ENCODE results near the gene CDC14A.

Gene CDC14A

DNA sequence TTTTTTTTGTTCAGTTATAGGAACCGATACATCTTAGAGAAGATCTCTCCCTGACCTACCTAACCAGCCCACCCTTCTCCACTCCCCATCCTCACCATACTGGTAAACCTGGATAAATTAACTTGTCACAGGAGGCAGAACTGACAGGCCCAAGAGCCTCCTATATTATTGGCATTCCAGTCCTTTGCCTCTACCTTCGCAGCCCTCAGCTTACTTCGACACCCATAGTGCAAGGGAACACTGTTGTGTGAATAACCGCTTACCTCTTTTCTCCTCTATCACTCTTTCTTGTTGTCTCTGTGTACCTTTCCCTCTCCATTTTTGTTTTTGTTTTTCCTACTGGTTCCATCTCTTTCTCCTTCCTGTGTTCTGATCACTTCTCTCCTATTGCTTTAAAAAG, 58.7 kb downstream of the CDC14A start:
- DNase-seq, result no peak

GRCh38 chr1:100411574-100411973, 59.3 kb downstream of the CDC14A start:
- no peak for DNase-seq

- no peak for DNase-seq
Measured at GRCh38 chr1:100413035-100413434, 60.7 kb downstream of the CDC14A start.

DNA sequence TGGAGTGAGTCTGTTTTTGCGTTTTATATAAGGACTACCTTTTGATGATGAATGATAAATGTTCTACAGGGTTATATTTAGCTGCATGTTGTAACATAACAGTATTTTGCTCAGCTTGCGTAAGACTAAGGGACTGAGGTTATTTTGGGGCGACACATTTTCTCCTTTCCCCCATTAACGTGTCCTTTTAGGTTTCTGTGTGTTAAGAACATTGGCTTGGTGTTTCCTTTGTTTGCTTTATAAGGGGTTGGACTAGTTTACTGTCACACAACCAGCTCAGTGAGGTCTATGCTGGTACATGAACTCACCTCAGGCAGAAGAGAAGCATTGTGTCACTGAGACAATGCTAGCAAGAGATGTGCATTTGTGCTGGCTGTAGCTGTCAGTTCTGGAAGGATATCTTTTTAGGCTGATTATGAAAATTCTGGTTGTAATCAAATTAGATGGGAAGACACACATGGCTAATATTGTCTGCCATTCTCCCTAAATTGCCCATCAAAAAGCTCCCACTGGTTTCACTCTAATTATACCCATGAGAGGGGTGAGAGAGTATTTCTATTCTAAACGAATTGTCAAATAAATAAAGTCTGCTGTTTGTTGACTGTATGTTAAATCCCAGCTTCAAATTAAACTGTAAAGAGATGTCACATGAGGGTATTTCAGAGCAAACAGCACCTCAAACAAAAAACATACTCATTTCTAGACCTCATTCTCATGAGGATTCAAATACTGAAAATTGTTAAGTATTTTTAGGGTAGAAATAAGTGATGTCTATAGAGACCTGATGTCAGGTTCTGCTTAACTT, 62.6 kb downstream of the CDC14A start:
- DNase-seq, result peak in 2 of 5 experiments; percentile 44 to 69

DNA sequence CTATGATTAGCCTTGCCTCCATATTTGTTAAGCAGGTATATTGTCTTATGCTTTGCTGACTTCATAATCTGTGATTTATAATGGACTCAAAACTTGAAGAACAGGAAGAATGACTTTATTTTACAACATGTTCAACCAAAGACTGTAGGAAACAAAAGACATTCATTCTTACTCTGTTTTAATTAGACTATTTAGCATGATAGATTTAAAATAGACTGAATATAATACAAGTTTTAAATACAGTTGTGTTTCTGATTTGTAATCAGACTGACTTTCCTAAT, 63.1 kb downstream of the CDC14A start:
- DNase-seq, result no peak

GRCh38 chr1:100419072-100419471, 66.8 kb downstream of the CDC14A start:
- DNase-seq, result no peak

DNA sequence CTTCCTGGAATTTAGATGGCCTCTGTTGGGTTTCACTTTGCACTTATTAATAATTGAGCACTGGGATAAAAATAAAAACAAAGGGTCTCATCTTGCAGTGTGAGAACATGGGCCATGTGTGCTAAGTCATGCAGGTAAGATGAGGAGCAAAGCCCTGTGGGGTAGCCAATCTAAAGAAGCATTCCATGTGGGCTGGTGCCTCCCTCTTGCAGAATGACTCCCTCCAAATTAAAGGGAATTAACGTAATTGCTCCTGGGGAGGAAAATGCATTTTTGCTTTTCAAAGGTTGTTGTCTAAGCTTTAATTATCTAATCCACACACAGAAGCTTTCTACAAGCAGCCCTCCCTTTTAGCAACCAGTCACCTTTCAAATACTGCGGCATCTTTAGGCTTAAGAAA, 69.8 kb downstream of the CDC14A start:
- DNase-seq, result no peak

DNA sequence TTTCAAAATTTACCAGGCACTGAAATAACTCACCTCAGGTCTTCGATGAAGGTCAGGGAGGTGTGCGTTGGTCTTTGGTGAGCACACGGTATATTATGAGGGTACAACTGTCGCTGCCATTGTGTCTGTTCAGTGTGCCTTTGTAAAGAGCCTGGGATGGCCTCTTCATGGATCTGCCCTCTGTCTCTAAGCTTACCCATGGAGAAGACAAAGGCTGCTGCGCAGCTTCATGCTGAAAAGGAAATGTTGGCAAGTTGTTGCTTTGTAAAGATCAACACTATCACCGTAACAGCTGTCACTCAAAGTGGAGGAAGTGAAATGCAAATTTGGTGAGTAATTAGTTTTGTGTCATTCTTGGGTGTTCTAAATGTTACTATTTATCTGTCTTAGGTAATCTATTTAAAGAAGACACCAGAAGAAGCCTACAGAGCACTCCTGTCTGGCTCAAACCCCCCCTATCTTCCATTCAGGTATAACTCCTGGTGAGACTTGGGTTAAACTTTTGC, 71.6 kb downstream of the CDC14A start:
- peak in 1 of 5 experiments; percentile 81 for DNase-seq

DNA sequence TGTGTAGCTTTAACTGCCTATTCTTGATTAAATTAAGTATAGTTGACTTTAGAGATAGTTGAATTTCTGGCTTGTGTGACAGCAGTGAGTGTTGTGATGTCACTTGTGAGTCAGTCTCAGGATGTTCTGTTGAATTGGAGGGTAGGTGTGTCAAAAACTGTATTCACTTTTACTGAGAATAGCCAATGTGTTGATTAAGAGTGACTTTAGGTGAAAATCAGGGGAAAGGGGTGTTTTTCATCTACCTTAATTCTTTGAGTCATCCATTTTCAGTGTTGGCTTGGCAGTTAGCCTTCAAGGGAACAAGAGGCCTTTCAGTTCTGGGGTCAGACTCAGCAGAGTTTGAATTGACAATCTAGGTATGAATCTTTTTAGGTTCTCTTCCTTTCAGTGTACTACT, 75.9 kb downstream of the CDC14A start:
- DNase-seq, result peak in 1 of 5 experiments; percentile 51

- DNase-seq, result no peak
Measured at GRCh38 chr1:100430325-100430756, 78.0 kb downstream of the CDC14A start.

GRCh38 chr1:100431954-100432353, 79.6 kb downstream of the CDC14A start:
- peak in 1 of 5 experiments; percentile 35 for DNase-seq

DNA sequence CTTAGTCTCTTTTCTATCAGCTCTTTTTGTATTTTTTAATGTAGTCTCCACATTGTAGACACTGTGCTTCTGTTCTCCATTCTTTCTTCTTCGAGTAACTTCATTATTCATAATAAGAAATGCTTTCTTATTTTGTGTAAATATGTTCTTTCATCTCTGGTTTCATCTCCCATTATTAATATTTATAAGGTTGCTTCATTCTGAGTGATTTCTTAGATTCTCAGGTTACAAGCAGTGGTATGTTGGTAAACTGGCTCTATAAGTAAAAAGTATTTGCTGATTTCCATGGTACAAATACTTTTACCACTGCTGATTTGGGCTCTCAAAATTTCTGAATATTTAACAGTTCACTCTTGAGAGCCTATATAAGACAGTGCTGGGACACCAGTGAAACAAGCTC, 81.3 kb downstream of the CDC14A start:
- DNase-seq, result no peak

DNA sequence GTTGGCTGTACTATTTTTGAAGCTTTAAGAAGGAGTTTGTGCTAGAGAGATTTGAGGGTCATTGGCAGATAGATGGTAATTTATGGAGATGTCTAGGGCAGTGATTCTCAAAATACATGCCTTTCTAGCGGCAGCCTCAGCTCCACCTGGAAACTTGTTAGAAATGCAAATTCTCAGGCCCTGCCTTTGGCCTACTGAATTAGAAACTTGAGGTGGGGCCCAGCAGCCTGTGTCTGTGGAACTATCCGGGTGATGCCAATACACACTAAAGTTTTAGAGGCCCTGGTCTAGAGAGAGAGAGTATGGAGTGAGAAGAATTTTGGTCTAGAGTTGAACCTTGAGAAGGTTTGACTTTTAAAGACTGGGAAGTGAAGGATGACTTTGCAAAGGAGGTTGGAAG, 82.5 kb downstream of the CDC14A start:
- DNase-seq, result peak in 1 of 5 experiments; percentile 31

- no peak for DNase-seq
Measured at GRCh38 chr1:100438375-100438774, 86.1 kb downstream of the CDC14A start.

GRCh38 chr1:100438789-100439188, 86.5 kb downstream of the CDC14A start:
- no peak for DNase-seq

GRCh38 chr1:100440075-100440809, 87.9 kb downstream of the CDC14A start:
- peak; percentile 39 to 96 (median 77) for DNase-seq

- DNase-seq, result peak in 1 of 5 experiments; percentile 40
Measured at GRCh38 chr1:100441146-100441545, 88.8 kb downstream of the CDC14A start.

DNA sequence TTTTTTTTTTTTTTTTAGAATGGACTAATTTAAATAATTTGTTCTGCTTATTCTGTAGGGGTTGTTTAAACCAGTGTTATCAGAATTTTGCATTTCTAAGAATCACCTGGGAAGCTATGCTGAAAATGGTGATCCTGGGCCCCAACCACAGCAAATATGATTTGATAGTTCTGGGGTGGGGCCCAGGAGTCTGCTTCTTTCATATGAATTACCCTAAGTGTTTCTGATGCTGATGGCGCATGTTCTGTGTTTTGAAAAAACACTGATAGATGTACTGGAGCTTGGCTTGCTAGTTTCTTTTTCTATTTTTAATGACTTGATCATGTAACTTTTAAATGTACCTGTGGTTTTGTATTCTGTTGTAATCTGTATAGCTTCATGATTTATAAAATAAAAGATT, 89.3 kb downstream of the CDC14A start:
- DNase-seq, result peak in 1 of 5 experiments; percentile 72

DNA sequence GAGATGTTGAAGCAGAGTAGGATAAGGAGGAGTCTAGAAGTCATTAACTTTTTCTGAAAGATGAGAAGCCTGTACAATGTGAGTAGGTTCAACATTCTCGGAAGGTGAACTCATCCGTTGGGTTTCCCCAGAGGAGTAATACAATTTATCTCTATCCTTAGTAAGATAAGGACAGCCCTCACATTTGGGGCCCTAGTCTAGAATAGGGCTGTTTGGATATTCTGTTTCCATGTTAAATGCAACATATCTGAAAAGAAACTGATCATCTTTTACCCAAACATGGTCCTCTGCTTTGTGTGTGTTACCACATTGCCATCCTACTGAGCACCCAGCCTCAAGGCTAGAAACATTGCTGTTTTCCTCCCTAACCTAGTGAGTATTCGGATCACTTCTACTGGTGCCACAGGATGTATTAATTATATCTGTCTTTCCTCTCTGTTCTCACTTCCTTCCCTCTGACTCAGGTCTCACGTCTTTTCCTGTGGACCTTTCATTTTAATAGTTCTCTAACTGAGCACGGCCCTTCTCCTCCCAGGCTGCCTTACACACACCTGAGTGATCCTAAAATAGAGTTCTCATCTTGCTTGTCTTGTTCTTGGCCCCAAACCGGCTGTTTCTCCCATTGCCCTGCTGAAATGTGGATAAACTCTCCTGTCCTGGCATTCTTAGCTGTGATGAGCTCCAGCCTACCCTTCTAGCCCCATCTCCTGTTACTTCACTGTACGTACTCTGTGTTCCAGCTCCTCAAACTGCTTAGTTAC, 91.7 kb downstream of the CDC14A start:
- peak in 1 of 5 experiments; percentile 80 for DNase-seq

- peak in 3 of 5 experiments; percentile 42 to 80 (median 79) for DNase-seq
Measured at GRCh38 chr1:100445565-100445964, 93.3 kb downstream of the CDC14A start.

- DNase-seq, result no peak
Measured at GRCh38 chr1:100448366-100448765, 96.1 kb downstream of the CDC14A start.

GRCh38 chr1:100449477-100449876, 97.2 kb downstream of the CDC14A start:
- peak in 1 of 5 experiments; percentile 87 for DNase-seq

DNA sequence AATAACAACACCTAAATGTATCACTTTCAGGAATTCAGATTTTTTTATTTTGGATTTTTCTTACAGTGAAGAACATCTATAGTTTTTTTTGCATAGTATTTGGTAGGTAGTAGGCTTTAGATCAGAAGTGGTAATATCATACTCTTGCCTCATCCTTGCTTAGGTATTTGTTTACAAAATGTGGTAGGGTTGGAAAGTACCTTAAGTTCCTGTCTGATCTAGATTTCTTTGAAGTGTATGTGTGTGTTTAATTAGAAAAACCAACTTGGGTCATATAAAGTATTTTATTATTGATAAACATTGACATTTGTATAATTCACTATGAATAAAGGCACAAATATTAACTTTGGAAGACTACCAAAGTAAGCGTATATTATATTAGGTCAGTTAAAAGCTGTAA, 100.3 kb downstream of the CDC14A start:
- peak in 2 of 5 experiments; percentile 71 to 88 for DNase-seq
